ENCODE measurements around the gene DLX6. TPM values are rescaled to one million over a fixed set of nuclear protein-coding genes. Genes with fewer than 3 reads are reported as not detected.
A peak's percentile ranks its signal among the peaks of the same experiment; 100 is the strongest.

DLX6 gene
- not detected in 2 replicates for total RNA-seq (ENCODE audit: low replicate concordance)

DNA sequence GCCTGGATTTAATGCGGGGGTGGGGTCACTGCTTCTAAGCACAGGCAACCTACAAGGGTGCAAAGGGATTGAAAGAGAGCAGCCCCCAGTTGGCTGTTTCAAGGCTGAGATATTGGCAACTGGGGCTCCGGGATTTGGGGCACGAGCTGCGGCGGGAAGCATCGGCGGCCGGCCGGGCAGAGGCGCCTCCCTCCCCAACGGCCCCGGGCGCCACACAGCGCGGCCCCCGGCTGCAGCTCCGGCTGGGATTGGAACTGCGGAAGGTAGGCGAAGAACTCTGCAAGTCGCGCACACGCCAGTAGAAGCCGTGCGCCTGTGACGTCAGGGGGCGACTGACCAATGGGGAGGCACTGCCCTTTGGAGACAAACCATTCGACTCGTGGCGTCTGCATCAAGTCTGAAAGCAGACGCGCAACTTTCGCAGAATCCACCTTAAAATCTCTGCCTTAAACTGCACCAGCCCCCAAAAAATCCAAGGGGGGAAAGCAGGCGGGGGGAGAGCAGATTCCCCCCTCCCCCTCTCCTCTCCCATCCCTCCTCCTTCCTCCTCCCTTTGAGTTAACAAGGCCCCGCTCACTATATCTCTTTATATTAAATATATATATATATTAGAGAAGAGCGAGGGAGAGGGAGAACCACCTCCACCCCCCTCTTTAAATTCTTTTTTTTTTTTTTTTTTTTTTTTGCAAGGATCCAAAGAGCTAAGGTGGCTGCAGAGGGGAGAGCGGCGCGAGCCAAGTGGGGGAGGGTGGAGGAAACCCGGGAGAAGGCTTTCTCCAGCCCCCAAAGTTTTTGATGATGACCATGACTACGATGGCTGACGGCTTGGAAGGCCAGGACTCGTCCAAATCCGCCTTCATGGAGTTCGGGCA lies at the start of gene DLX6:
Gene DLX6, plus strand, starts transcription at position 371 of the 872 bp plus-strand sequence. Its CDS starts 425 bp downstream, at position 796.
- H3K4me3 ChIP-seq (ENCODE audit: low read depth, low read length): peak within 1 kb of the TSS; percentile 45
- DNase-seq (ENCODE audit: low read depth): peak; percentile 26
- TF ChIP-seq, protein P1, sequence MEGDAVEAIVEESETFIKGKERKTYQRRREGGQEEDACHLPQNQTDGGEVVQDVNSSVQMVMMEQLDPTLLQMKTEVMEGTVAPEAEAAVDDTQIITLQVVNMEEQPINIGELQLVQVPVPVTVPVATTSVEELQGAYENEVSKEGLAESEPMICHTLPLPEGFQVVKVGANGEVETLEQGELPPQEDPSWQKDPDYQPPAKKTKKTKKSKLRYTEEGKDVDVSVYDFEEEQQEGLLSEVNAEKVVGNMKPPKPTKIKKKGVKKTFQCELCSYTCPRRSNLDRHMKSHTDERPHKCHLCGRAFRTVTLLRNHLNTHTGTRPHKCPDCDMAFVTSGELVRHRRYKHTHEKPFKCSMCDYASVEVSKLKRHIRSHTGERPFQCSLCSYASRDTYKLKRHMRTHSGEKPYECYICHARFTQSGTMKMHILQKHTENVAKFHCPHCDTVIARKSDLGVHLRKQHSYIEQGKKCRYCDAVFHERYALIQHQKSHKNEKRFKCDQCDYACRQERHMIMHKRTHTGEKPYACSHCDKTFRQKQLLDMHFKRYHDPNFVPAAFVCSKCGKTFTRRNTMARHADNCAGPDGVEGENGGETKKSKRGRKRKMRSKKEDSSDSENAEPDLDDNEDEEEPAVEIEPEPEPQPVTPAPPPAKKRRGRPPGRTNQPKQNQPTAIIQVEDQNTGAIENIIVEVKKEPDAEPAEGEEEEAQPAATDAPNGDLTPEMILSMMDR (IDR thresholded peaks at IDR 0.05; ENCODE audit: insufficient read depth, low read length): no peak

GRCh38 chr7:96959135-96959534 lies 46.2 kb upstream of the DLX6 start:
- TF ChIP-seq, protein P1 (IDR thresholded peaks at IDR 0.05; ENCODE audit: insufficient read depth, low read length): no peak
- H3K4me3 ChIP-seq (ENCODE audit: low read depth, low read length): no peak overlapping the region
- DNase-seq (ENCODE audit: low read depth): no peak

DNA sequence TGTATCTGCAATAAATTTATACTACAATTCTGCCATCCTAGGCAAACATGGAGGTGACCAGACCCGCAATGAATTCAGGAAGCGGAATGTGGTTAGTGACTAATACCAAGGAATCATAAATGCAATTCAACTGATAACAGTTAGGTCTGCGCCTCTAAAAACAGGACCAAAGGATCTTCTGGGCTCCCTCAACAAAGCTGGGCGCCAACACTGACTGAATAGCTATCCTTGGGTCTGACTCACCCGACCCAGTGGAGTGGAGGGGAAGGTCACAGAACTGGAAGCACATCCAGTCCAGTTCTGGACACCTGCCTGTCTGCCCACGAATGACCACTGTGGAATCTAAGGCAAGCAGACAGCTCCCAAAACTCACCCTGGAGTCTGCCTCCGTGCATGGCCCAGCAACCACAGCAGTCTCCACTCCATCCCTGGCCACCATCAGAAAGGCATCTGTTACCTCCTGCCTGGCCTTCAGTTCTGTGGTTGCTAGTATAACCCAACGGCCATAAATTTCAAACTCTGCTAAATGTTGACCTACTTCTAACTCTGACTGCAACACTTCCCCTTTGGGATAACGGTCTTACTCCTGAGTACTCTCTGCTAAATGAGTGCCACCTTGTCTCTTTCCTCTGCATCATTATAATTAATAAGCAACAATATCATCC lies 43.0 kb upstream of the DLX6 start:
- TF ChIP-seq, protein P1 (IDR thresholded peaks at IDR 0.05; ENCODE audit: insufficient read depth, low read length): no peak
- DNase-seq (ENCODE audit: low read depth): peak; percentile 20

GRCh38 chr7:96968981-96969380 lies 36.4 kb upstream of the DLX6 start:
- H3K4me3 ChIP-seq (ENCODE audit: low read depth, low read length): no peak overlapping the region
- TF ChIP-seq, protein P1 (IDR thresholded peaks at IDR 0.05; ENCODE audit: insufficient read depth, low read length): no peak
- no peak for DNase-seq (ENCODE audit: low read depth)

More for the DNA sequence above, 43.0 kb upstream of the DLX6 start:
- no peak overlapping the region for H3K4me3 ChIP-seq (ENCODE audit: low read depth, low read length)

GRCh38 chr7:96970739-96971138 lies 34.6 kb upstream of the DLX6 start:
- H3K4me3 ChIP-seq (ENCODE audit: low read depth, low read length): no peak overlapping the region
- DNase-seq (ENCODE audit: low read depth): no peak
- TF ChIP-seq, protein P1 (IDR thresholded peaks at IDR 0.05; ENCODE audit: insufficient read depth, low read length): no peak

GRCh38 chr7:96973986-96974385 lies 31.4 kb upstream of the DLX6 start:
- no peak overlapping the region for H3K4me3 ChIP-seq (ENCODE audit: low read depth, low read length)
- DNase-seq (ENCODE audit: low read depth): peak; percentile 60
- TF ChIP-seq, protein P1 (IDR thresholded peaks at IDR 0.05; ENCODE audit: insufficient read depth, low read length): no peak
